ENCODE measurements around the gene DAPK1.

DNA sequence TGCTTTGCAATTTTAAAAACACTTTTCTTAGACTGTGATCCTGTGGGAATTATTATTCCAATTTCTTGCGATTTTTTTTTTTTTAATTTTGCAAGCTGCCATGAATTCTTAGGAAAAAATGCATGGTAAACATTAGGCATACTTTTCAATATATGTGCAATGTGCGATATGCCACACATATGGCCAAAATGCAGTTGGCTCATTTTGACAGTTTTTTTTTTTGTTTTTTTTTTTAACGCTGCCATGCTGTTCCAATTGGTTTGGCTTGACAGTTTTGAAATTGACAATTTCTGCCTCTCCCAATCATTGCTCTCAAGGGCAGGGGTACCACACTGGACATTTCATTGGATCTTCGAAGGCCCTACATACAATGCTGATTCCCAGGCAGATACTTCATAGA lies 36.4 kb downstream of the DAPK1 start:
- no peak for TF ChIP-seq TBL1XR1 (IDR thresholded peaks at IDR 0.05; ENCODE audit: low read depth, low read length)
- TF ChIP-seq, protein P1, sequence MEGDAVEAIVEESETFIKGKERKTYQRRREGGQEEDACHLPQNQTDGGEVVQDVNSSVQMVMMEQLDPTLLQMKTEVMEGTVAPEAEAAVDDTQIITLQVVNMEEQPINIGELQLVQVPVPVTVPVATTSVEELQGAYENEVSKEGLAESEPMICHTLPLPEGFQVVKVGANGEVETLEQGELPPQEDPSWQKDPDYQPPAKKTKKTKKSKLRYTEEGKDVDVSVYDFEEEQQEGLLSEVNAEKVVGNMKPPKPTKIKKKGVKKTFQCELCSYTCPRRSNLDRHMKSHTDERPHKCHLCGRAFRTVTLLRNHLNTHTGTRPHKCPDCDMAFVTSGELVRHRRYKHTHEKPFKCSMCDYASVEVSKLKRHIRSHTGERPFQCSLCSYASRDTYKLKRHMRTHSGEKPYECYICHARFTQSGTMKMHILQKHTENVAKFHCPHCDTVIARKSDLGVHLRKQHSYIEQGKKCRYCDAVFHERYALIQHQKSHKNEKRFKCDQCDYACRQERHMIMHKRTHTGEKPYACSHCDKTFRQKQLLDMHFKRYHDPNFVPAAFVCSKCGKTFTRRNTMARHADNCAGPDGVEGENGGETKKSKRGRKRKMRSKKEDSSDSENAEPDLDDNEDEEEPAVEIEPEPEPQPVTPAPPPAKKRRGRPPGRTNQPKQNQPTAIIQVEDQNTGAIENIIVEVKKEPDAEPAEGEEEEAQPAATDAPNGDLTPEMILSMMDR (IDR thresholded peaks at IDR 0.05 in 2 of 3, conservative IDR thresholded peaks at IDR 0.05 in 1 of 3; ENCODE audit: control insufficient read depth in 2 of 3, extremely low read depth in 1 of 3, insufficient read depth in 1 of 3, low read depth in 3 of 3, low read length in 3 of 3): no peak
- TF ChIP-seq SUPT20H (IDR thresholded peaks at IDR 0.05; ENCODE audit: borderline replicate concordance, control insufficient read depth, low read depth, low read length): no peak
- TF ChIP-seq CEBPB (IDR thresholded peaks at IDR 0.05; ENCODE audit: borderline replicate concordance in 1 of 2, low read depth in 2 of 2, low read length in 2 of 2): no peak
- TF ChIP-seq, protein P2, sequence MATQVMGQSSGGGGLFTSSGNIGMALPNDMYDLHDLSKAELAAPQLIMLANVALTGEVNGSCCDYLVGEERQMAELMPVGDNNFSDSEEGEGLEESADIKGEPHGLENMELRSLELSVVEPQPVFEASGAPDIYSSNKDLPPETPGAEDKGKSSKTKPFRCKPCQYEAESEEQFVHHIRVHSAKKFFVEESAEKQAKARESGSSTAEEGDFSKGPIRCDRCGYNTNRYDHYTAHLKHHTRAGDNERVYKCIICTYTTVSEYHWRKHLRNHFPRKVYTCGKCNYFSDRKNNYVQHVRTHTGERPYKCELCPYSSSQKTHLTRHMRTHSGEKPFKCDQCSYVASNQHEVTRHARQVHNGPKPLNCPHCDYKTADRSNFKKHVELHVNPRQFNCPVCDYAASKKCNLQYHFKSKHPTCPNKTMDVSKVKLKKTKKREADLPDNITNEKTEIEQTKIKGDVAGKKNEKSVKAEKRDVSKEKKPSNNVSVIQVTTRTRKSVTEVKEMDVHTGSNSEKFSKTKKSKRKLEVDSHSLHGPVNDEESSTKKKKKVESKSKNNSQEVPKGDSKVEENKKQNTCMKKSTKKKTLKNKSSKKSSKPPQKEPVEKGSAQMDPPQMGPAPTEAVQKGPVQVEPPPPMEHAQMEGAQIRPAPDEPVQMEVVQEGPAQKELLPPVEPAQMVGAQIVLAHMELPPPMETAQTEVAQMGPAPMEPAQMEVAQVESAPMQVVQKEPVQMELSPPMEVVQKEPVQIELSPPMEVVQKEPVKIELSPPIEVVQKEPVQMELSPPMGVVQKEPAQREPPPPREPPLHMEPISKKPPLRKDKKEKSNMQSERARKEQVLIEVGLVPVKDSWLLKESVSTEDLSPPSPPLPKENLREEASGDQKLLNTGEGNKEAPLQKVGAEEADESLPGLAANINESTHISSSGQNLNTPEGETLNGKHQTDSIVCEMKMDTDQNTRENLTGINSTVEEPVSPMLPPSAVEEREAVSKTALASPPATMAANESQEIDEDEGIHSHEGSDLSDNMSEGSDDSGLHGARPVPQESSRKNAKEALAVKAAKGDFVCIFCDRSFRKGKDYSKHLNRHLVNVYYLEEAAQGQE (IDR thresholded peaks at IDR 0.05; ENCODE audit: low read depth, low read length): no peak
- TF ChIP-seq POU2F2 (IDR thresholded peaks at IDR 0.05; ENCODE audit: borderline replicate concordance, low read depth, low read length): no peak
- no peak for TF ChIP-seq LARP7 (IDR thresholded peaks at IDR 0.05)
- TF ChIP-seq SRF (IDR thresholded peaks at IDR 0.05; ENCODE audit: low read depth in 2 of 2, low read length in 2 of 2): no peak
- no peak for TF ChIP-seq CBX3 (IDR thresholded peaks at IDR 0.05; ENCODE audit: borderline replicate concordance, low read depth)
- no peak for TF ChIP-seq POLR2A (IDR thresholded peaks at IDR 0.05; ENCODE audit: low read depth, low read length)
